Upper lobe of right lung (tissue), 1 donor: ENCODE results near the gene FECH. TPM values are rescaled to one million over a fixed set of nuclear protein-coding genes. Genes with fewer than 3 reads are reported as not detected.

Source experiments
- ATAC-seq: fragments of 200-7000 bp; cut with Tn5 transposase; one replicate; pipeline ENCODE4 v1.9.1; 2020; ENCODE audit warnings: mild to moderate bottlenecking, moderate library complexity
- DNase-seq: peaks from one replicate; pipeline ENCODE4 v3.0.0-alpha.2; 2020
- H3K27ac ChIP-seq: fragments of 200-600 bp; one replicate; pipeline ENCODE4 v1.8.0; 2022
- H3K27me3 ChIP-seq: fragments of 200-600 bp; one replicate; pipeline ENCODE4 v1.8.0; 2022; ENCODE audit warnings: mild to moderate bottlenecking
- H3K36me3 ChIP-seq: fragments of 200-600 bp; one replicate; pipeline ENCODE4 v1.8.0; 2022
- H3K4me1 ChIP-seq: fragments of 200-600 bp; one replicate; pipeline ENCODE4 v1.8.0; 2022
- H3K4me3 ChIP-seq: fragments of 200-600 bp; one replicate; pipeline ENCODE4 v1.8.0; 2022; ENCODE audit warnings: mild to moderate bottlenecking
- H3K9me3 ChIP-seq: fragments of 200-600 bp; one replicate; pipeline ENCODE4 v1.8.0; 2022
- intact Hi-C: fragments of 100-400 bp; cut with DNase I; formaldehyde crosslinking; loops from one replicate; pipeline ENCODE4 v1.11.0; 2022
- total RNA-seq: library from RNA; stranded (reverse); fragmentation: NEBNext Ultra II Directional; extraction: Animal tissue kit (Norgen Biotek cat#: 25700); gene quantifications from one replicate; pipeline ENCODE4 v1.2.1, GENCODE V29; 2021
- TF ChIP-seq, protein P1 (sequence below): fragments of 200-600 bp; IDR thresholded peaks from one replicate; pipeline ENCODE4 v1.8.0; 2022; ENCODE audit warnings: antibody characterized with exemption
- donor health status: DM: no; HTN: yes; CAD: no; lungs with severe emphysema.

Gene FECH
- total RNA-seq, 1 donor from 2014 or later, result 20.0 TPM

DNA sequence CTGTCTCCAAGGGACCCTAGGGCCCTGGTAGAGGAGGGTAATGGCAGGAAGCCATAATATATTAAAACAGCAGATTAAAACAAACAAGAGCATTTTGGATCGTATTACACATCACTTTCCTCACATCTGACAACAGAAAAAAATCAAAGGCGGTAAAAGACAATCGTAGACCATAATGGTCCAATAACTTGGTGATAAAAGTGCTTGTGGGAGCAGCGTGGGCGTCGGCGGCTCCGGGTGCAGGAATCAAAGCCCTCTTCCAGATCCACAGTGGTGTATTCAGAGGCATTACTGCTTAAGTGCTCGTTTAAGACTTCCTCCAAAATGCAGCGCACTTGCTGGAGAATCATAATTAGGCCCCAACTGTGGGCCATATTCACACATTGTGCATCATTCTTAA, 68.0 kb downstream of the FECH start:
- H3K4me3 ChIP-seq, result no peak overlapping the region
- TF ChIP-seq, protein P1, sequence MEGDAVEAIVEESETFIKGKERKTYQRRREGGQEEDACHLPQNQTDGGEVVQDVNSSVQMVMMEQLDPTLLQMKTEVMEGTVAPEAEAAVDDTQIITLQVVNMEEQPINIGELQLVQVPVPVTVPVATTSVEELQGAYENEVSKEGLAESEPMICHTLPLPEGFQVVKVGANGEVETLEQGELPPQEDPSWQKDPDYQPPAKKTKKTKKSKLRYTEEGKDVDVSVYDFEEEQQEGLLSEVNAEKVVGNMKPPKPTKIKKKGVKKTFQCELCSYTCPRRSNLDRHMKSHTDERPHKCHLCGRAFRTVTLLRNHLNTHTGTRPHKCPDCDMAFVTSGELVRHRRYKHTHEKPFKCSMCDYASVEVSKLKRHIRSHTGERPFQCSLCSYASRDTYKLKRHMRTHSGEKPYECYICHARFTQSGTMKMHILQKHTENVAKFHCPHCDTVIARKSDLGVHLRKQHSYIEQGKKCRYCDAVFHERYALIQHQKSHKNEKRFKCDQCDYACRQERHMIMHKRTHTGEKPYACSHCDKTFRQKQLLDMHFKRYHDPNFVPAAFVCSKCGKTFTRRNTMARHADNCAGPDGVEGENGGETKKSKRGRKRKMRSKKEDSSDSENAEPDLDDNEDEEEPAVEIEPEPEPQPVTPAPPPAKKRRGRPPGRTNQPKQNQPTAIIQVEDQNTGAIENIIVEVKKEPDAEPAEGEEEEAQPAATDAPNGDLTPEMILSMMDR, result no peak
- no peak for ATAC-seq
- no peaks in the 10 kb centered on the region for H3K4me1 ChIP-seq
- intact Hi-C loops, result no loop called here
- no peaks in the 10 kb centered on the region for H3K36me3 ChIP-seq
- DNase-seq, result no peak
- peaks cover 8% of the 10 kb centered on the region for H3K27me3 ChIP-seq
- H3K27ac ChIP-seq, result no peak overlapping the region
- no peaks in the 10 kb centered on the region for H3K9me3 ChIP-seq

DNA sequence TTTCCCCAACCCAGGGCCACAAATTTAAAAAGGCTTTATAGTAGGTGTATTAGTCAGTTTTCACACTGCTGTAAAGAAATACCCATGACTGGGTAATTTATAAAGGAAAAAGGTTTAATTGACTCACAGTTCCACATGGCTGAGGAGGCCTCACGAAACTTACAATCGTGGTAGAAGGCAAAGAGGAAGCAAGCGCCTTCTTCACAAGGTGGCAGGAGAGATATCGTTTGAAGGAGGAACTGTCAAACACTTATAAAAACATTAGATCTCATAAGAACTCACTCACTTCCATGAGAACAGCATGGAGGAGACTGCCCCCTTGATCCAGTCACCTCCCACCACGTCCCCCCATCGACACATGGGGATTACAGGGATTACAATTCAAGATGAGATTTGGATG, 70.4 kb downstream of the FECH start:
- peaks cover 8% of the 10 kb centered on the region for H3K27me3 ChIP-seq
- TF ChIP-seq, protein P1, result no peak
- no peaks in the 10 kb centered on the region for H3K9me3 ChIP-seq
- DNase-seq, result no peak
- no peak overlapping the region for H3K4me3 ChIP-seq
- H3K4me1 ChIP-seq, result no peaks in the 10 kb centered on the region
- H3K27ac ChIP-seq, result no peak overlapping the region
- intact Hi-C loops, result no loop called here
- H3K36me3 ChIP-seq, result no peaks in the 10 kb centered on the region
- ATAC-seq, result no peak

DNA sequence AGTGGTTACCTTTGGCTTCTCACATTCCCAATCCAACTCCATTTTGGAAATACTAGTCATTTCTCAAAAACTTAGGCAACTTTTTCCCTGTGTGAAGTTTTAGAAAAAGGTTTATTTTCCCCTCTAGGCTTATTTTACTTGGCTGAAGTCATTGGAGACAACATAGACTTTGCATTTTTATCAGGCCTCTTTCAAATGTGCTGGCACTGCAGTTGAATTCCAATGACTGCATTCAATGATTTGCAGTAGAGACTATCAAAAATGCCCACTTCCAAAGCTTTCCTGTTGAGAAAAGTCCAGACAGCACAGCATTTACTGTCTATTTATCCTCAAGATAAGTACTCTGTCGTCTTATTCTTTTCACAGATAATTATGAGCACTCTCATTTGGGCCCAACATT, 81.3 kb downstream of the FECH start:
- Histone ChIP-seq H3K4me3 (no peak overlapping the region), H3K27me3 (no peaks in the 10 kb centered on the region), H3K9me3 (no peaks in the 10 kb centered on the region), H3K4me1 (no peaks in the 10 kb centered on the region), H3K27ac (no peak overlapping the region), H3K36me3 (no peaks in the 10 kb centered on the region)
- TF ChIP-seq, protein P1, result no peak
- intact Hi-C loops, result no loop called here
- DNase-seq (no peak), ATAC-seq (no peak)

DNA sequence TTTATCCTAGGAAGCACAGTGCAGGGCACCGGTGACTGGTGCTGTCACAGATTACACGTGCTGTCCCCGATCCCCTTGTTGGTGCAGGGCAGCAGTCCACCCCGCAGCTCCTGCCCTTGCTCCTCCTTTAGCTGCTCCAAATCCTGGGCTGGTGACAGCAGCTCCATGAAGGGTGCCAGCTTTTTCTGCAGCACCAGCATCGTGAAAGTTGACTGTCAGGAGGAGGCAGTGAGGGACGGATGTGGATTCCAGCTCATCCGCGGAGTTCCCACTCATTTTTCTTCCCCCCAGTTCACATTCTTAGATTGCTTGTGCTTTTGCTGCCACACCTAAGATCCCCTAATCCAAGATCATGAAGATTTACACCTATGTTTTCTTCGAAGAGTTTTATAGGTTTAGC, 83.9 kb downstream of the FECH start:
- intact Hi-C loops, result no loop called here
- ATAC-seq (no peak), DNase-seq (no peak)
- Histone ChIP-seq H3K36me3 (no peaks in the 10 kb centered on the region), H3K4me3 (no peak overlapping the region), H3K27ac (no peak overlapping the region), H3K9me3 (no peaks in the 10 kb centered on the region), H3K27me3 (no peaks in the 10 kb centered on the region), H3K4me1 (no peaks in the 10 kb centered on the region)
- TF ChIP-seq, protein P1, result no peak

DNA sequence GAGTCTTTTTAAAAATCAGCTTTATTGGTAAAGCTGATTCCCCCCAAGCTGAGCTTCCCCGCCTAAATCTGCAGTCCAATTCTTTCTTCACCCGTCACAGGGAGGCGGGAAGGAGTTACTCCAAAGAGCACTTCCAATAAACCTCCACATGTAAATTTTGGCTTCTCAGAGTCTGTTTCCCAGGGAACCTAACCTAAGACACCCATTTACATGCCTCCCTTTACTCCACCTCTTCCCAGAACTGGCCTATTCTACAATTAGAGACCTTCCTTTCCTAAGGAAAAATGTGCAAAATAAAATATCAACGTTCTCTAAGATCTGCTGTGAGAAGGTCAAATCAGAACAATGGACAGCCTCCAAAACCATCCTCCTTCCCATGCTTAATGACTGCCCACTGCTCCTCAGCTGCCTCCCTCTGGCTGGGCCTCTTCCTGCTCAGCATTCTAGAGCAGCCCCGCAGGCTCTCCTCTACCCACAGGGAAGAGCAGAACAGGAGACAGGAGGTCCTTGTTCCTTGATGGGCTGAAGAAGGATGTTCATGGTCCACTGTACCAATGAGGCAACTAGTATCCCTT, 87.7 kb downstream of the FECH start:
- DNase-seq (no peak), ATAC-seq (no peak)
- Histone ChIP-seq H3K27ac (no peak overlapping the region), H3K27me3 (no peaks in the 10 kb centered on the region), H3K9me3 (no peaks in the 10 kb centered on the region), H3K36me3 (no peaks in the 10 kb centered on the region), H3K4me1 (no peaks in the 10 kb centered on the region), H3K4me3 (no peak overlapping the region)
- TF ChIP-seq, protein P1, result no peak
- intact Hi-C loops, result no loop called here

Other genes starting within 250 kb of the FECH start
- not detected for gene ST8SIA3, start 234.1 kb downstream of the FECH start, total RNA-seq
- 0.03 TPM for gene ONECUT2, start 151.3 kb downstream of the FECH start, total RNA-seq
- 92.5 TPM for gene NARS1, start 35.1 kb upstream of the FECH start, total RNA-seq
- gene ATP8B1, start 216.6 kb upstream of the FECH start, total RNA-seq, result 30.7 TPM